COLO668 (cell line): Measurements from ENCODE around the gene CFAP45.
A peak's percentile ranks its signal among the peaks of the same experiment; 100 is the strongest.

ENCODE experiments used
- DNase-seq: peaks from one replicate; lab custom pipeline; 2025; ENCODE audit not compliant: unreplicated experiment; lab: John Stamatoyannopoulos, UW

CFAP45 gene

GRCh38 chr1:159828581-159829272 is 71.2 kb downstream of the CFAP45 start:
- no peak for DNase-seq

- DNase-seq, result no peak
Measured at GRCh38 chr1:159828176-159828575, 71.8 kb downstream of the CFAP45 start.

GRCh38 chr1:159827549-159827948 is 72.4 kb downstream of the CFAP45 start:
- no peak for DNase-seq

GRCh38 chr1:159827102-159827490 is 72.9 kb downstream of the CFAP45 start:
- DNase-seq, result no peak

- no peak for DNase-seq
Measured at GRCh38 chr1:159826441-159827101, 73.4 kb downstream of the CFAP45 start, which contains the start of gene SLAMF8. TSS of gene SLAMF8 (plus strand) at chr1:159826873. CDS start at chr1:159826899, 26 bp downstream.

GRCh38 chr1:159825564-159825963 is 74.4 kb downstream of the CFAP45 start:
- no peak for DNase-seq

- peak; percentile 61 for DNase-seq
Measured at GRCh38 chr1:159823406-159823805, 76.6 kb downstream of the CFAP45 start.
